Activated naive CD4-positive, alpha-beta T cell treated with anti-CD3 and anti-CD28 coated beads for 36 hours (primary cell): ENCODE measurements around the gene MPND. TPM values are rescaled to one million over a fixed set of nuclear protein-coding genes. Genes with fewer than 3 reads are reported as not detected.

Experiments
- CTCF ChIA-PET: fragments of 350-600 bp; sonication (Branson Sonifier 250); formaldehyde crosslinking; loops from one replicate; lab custom pipeline; 2021; ENCODE audit warnings: antibody characterized with exemption; lab: Charles Lee
- DNase-seq: peaks from one replicate; pipeline ENCODE4 v3.0.0-alpha.2; 2020
- H3K27ac Mint-ChIP-seq: one replicate; pipeline ENCODE4 v1.8.0; 2021; ENCODE audit warnings: mild to moderate bottlenecking, mixed read lengths
- H3K27me3 Mint-ChIP-seq: one replicate; pipeline ENCODE4 v1.8.0; 2021; ENCODE audit warnings: low read depth, mixed read lengths
- H3K36me3 Mint-ChIP-seq: one replicate; pipeline ENCODE4 v1.8.0; 2021; ENCODE audit warnings: low read depth, mixed read lengths
- H3K4me1 Mint-ChIP-seq: one replicate; pipeline ENCODE4 v1.8.0; 2021; ENCODE audit warnings: low read depth, mixed read lengths
- H3K4me3 Mint-ChIP-seq: one replicate; pipeline ENCODE4 v1.8.0; 2021; ENCODE audit warnings: mild to moderate bottlenecking, moderate library complexity, mixed read lengths
- H3K9me3 Mint-ChIP-seq: one replicate; pipeline ENCODE4 v1.8.0; 2021; ENCODE audit warnings: mixed read lengths
- intact Hi-C: fragments of 100-400 bp; cut with micrococcal nuclease; formaldehyde crosslinking; loops from one replicate; pipeline ENCODE4 v1.15.1; 2023
- total RNA-seq, 2 experiments: library from RNA; stranded (reverse); gene quantifications; one replicate each; pipeline ENCODE4 v1.2.3, GENCODE V29; 2021

Gene MPND
- total RNA-seq, 2 experiments from 2014 or later, result 16.3 to 18.6 TPM

DNA sequence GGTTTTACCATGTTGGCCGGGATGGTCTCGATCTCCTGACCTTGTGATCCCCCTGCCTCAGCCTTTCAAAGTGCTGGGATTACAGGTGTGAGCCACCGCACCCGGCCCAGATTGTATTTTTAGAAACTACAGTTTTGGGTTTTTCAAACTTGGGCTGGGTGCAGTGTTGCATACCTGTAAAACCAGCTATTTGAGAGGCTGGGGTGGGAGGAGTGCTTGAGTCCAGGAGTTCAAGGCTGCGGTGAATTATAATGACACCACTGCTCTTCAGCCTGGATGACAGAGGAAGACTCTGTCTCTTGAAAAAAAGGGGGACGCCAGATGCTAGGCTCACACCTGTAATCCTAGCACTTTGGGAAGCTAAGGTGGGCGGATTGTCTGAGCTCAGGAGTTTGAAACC lies 63.3 kb downstream of the MPND start:
- peaks cover 43% of the 10 kb centered on the region for H3K36me3 Mint-ChIP-seq

DNA sequence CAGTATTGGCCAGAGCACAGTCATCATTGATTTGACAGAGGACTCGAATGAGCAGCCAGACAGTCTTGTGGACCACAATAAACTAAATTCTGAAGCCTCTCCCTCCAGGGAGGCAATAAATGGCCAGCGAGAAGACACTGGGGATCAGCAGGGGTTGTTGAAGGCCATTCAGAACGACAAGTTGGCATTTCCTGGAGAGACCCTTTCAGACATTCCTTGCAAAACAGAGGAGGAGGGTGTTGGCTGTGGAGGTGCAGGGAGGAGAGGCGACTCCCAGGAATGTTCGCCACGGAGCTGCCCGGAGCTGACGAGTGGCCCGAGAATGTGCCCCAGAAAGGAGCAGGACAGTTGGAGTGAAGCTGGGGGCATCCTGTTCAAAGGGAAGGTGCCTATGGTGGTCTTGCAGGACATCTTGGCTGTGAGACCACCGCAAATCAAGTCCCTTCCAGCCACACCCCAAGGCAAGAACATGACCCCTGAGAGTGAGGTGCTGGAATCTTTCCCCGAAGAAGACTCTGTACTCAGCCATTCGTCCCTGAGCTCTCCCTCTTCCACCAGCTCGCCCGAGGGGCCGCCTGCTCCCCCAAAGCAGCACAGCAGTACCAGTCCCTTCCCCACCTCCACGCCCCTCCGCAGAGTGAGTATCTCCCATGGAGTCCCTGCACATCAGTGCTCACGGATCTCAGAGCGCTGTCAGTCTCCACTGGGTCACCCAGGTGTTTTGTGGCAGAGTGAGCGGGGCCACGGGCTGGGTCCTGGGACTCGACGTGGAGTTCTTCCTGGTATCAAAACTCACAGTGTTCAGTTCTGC lies 66.0 kb downstream of the MPND start:
- H3K27me3 Mint-ChIP-seq, result no peaks in the 10 kb centered on the region
- H3K27ac Mint-ChIP-seq, result no peak overlapping the region
- no peaks in the 10 kb centered on the region for H3K9me3 Mint-ChIP-seq
- intact Hi-C loops, result no loop called here
- CTCF ChIA-PET, result no interaction called here
- DNase-seq, result no peak
- H3K4me1 Mint-ChIP-seq, result peaks cover 15% of the 10 kb centered on the region
- H3K36me3 Mint-ChIP-seq, result peaks cover 48% of the 10 kb centered on the region
- H3K4me3 Mint-ChIP-seq, result no peak overlapping the region

More for the DNA sequence above, 63.3 kb downstream of the MPND start:
- H3K27ac Mint-ChIP-seq, result no peak overlapping the region
- intact Hi-C loops, result no loop called here
- no peaks in the 10 kb centered on the region for H3K27me3 Mint-ChIP-seq
- no peak for DNase-seq
- no peaks in the 10 kb centered on the region for H3K9me3 Mint-ChIP-seq
- no peak overlapping the region for H3K4me3 Mint-ChIP-seq
- peaks cover 29% of the 10 kb centered on the region for H3K4me1 Mint-ChIP-seq
- CTCF ChIA-PET, result interaction anchor here (0.6 to 1.1 kb wide), 2 partner anchors 142 to 148 kb away, joined by 3 to 5 read pairs; no protein-coding TSS in a partner anchor

Other genes with a start within 250 kb of the MPND start
- 100 to 1,000 TPM; 101 to 103 TPM for gene MAP2K2, start 219.4 kb upstream of the MPND start, total RNA-seq
- not detected for gene CREB3L3, start 189.9 kb upstream of the MPND start, total RNA-seq
- gene SIRT6, start 161.0 kb upstream of the MPND start, total RNA-seq, result 10 to 100 TPM; 20.0 to 20.1 TPM
- gene ANKRD24, start 160.9 kb upstream of the MPND start, total RNA-seq, result 1 to 10 TPM; 2.5 to 2.6 TPM
- 10 to 100 TPM in 1 of 2 experiments, 1 to 10 TPM in 1; 7.8 to 11.8 TPM for gene EBI3, start 114.0 kb upstream of the MPND start, total RNA-seq
- gene YJU2, start 96.5 kb upstream of the MPND start, total RNA-seq, result 10 to 100 TPM; 28.5 to 29.8 TPM
- not detected for gene SHD, start 64.3 kb upstream of the MPND start, total RNA-seq
- gene TMIGD2, start 41.2 kb upstream of the MPND start, total RNA-seq, result 10 to 100 TPM; 19.9 to 21.2 TPM
- 10 to 100 TPM; 12.3 to 17.5 TPM for gene FSD1, start 39.0 kb upstream of the MPND start, total RNA-seq
- 10 to 100 TPM in 1 of 2 experiments, 1 to 10 TPM in 1; 8.1 to 10.7 TPM for gene STAP2, start 4.7 kb upstream of the MPND start, total RNA-seq
- 10 to 100 TPM; 31.7 to 32.1 TPM for gene SH3GL1, start 57.0 kb downstream of the MPND start, total RNA-seq
- 10 to 100 TPM; 57.3 to 65.1 TPM for gene CHAF1A, start 59.1 kb downstream of the MPND start, total RNA-seq
- 10 to 100 TPM; 28.7 to 36.2 TPM for gene UBXN6, start 114.2 kb downstream of the MPND start, total RNA-seq
- 10 to 100 TPM; 43.0 to 43.5 TPM for gene HDGFL2, start 128.7 kb downstream of the MPND start, total RNA-seq
- not detected for gene PLIN4, start 174.9 kb downstream of the MPND start, total RNA-seq
- under 1 TPM; 0.07 to 0.25 TPM for gene PLIN5, start 191.7 kb downstream of the MPND start, total RNA-seq
- gene LRG1, start 196.5 kb downstream of the MPND start, total RNA-seq, result 1 to 10 TPM; 1.3 to 1.5 TPM
- under 1 TPM in 1 of 2 experiments, not detected in 1; 0.17 TPM for gene SEMA6B, start 216.1 kb downstream of the MPND start, total RNA-seq